Measurements from ENCODE around the gene DDC.

DDC gene

DNA sequence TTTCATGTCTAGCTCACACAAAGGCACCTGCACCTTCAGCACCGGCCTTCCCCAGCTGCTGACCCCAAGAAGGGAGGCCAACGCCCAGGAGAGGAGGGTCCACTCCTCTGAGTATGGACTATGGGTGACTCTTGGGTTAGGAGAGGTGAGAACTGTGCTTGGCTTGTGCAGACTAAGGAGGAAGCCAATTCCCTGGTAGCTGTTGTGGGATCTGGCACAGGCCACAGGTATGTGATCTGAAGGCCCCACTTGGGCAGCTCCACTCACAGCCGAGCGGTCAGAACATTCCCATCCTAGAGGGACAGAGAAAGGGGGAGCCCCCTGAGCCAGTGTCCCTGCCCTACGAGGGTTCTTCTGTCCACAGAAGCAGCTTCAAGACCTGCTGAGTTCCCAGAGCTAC lies 62.3 kb downstream of the DDC start:
- no peak for TF ChIP-seq CTCF (conservative IDR thresholded peaks at IDR 0.05; ENCODE audit: low read depth, low read length)
- DNase-seq (ENCODE audit: low read depth) = no peak
- H3K4me3 ChIP-seq (ENCODE audit: low read length) = no peak overlapping the region

DNA sequence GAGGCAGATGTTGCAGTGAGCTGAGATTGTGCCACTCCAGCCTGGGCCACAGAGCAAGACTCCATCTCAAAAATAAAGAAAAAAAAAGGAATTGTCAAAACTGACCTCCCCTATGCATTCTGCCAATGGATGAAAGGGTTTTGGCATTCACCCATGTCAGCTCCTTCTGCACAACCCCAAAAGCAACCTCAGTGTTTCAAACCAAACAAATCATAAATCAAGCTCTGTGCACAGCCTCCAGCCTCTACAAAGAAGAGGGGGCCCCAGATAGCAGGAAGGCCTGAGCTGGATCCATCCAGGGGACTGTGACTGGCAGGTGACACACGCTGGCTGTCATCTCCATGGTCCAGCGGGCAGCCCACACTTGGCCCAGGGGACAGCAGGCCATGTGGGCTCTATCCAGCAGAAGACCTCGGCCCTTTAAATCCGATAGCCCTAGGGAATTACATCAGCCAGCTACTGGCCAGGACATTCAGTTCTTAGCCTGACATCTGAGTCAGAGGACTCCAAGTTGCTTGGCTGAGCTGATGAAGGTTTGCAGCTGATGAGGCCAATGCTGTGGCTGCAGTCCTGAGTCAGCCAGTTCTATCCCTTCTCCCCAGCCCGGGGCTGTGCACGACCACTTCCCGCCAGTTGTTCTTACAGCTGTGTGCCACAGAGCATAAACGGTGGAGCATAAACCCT lies 63.1 kb downstream of the DDC start:
- no peak for TF ChIP-seq CTCF (conservative IDR thresholded peaks at IDR 0.05; ENCODE audit: low read depth, low read length)
- peak; percentile 74 for DNase-seq (ENCODE audit: low read depth)
- no peak overlapping the region for H3K4me3 ChIP-seq (ENCODE audit: low read length)

DNA sequence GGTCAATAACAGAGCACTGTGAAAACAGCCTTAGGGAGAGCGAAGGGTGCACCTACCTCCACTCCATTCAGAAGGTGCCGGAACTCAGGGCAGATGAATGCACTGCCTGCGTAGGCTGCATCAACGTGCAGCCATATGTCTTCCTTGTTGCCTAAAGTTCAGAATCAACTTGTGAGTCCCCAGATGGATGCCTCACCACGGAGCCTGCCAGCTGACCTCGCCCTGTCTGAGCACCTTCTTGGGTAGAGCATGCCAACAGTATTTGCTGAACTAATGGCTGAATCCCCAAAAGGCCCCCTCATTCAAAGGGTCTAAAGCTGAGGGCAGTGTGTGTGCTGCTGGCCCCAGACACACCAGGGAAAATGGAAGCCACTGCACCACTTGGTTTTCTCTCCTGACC lies 66.1 kb downstream of the DDC start:
- no peak for TF ChIP-seq CTCF (conservative IDR thresholded peaks at IDR 0.05; ENCODE audit: low read depth, low read length)
- no peak overlapping the region for H3K4me3 ChIP-seq (ENCODE audit: low read length)
- no peak for DNase-seq (ENCODE audit: low read depth)

DNA sequence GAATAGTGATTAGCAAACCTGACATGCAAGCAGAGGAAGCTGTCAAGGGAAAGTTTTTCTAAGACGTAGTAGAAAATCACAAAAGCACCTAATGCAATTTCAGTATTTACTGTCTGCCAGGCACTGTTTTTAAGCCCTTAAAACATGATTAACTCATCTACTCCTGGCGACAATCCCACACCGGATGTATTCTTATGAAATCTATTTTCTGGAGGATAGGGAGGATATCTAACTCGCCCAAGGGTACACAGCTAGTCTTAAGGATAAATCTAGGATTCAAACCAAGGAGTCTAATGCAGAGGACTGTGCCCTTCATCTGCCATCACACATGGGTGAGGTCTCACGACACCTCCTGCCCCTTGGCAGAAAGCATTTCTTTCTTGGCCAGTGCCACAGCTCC lies 67.2 kb downstream of the DDC start:
- H3K4me3 ChIP-seq (ENCODE audit: low read length) = no peak overlapping the region
- DNase-seq (ENCODE audit: low read depth) = no peak
- no peak for TF ChIP-seq CTCF (conservative IDR thresholded peaks at IDR 0.05; ENCODE audit: low read depth, low read length)

GRCh38 chr7:50497068-50497642 lies 68.0 kb downstream of the DDC start:
- DNase-seq (ENCODE audit: low read depth) = no peak
- no peak overlapping the region for H3K4me3 ChIP-seq (ENCODE audit: low read length)
- no peak for TF ChIP-seq CTCF (conservative IDR thresholded peaks at IDR 0.05; ENCODE audit: low read depth, low read length)

GRCh38 chr7:50496569-50496968 lies 68.6 kb downstream of the DDC start:
- DNase-seq (ENCODE audit: low read depth) = no peak
- TF ChIP-seq CTCF (conservative IDR thresholded peaks at IDR 0.05; ENCODE audit: low read depth, low read length) = no peak
- H3K4me3 ChIP-seq (ENCODE audit: low read length) = no peak overlapping the region

DNA sequence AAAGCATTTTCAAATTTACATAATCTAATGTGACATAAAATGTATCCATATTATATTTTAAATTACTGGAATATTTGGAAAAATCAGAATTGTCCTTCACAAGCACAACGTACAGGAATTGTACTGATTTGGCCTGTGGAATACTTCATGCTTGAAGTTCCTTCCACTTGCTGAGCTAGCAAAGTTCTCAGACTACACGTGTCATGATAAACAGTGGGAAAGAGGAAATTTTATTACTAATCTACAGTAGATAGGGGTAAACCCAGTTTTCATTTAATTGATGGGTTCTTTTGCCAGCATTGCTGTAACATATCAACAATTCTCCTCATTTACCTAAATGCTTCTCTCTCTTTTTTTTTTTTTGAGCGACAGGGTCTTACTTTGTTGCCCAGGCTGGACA lies 69.5 kb downstream of the DDC start:
- no peak overlapping the region for H3K4me3 ChIP-seq (ENCODE audit: low read length)
- no peak for TF ChIP-seq CTCF (conservative IDR thresholded peaks at IDR 0.05; ENCODE audit: low read depth, low read length)
- DNase-seq (ENCODE audit: low read depth) = no peak
